GM23338 (cell line): ENCODE data around the gene CPEB3.

Source experiments
- CREB1 ChIP-seq: fragments of 250-450 bp; sonication (Bioruptor Pico); IDR thresholded peaks from 2 replicates; pipeline ENCODE4 v1.5.0; 2020; ENCODE audit warnings: low read depth, mild to moderate bottlenecking, moderate library complexity
- EZH2 ChIP-seq: fragments of 200-600 bp; sonication (generic); IDR thresholded peaks from one replicate; pipeline ENCODE4 v1.8.0; 2017; ENCODE audit warnings: antibody characterized with exemption, mild to moderate bottlenecking, low read depth; ENCODE audit not compliant: unreplicated experiment
- EZH2phosphoT487 ChIP-seq: fragments of 200-600 bp; sonication (generic); IDR thresholded peaks from one replicate; pipeline ENCODE4 v1.8.1; 2018; ENCODE audit warnings: antibody characterized with exemption; ENCODE audit not compliant: unreplicated experiment
- JUNB ChIP-seq: IDR thresholded peaks from one replicate; pipeline ENCODE4 v1.6.1; 2016; ENCODE audit warnings: antibody characterized with exemption; ENCODE audit not compliant: unreplicated experiment
- NANOG ChIP-seq: IDR thresholded peaks from 2 replicates; pipeline ENCODE4 v1.6.1; 2016; ENCODE audit warnings: antibody characterized with exemption, borderline replicate concordance
- POLR2AphosphoS5 ChIP-seq: IDR thresholded peaks from 2 replicates; pipeline ENCODE4 v1.6.1; 2016; ENCODE audit warnings: antibody characterized with exemption, low read depth
- STAT1 ChIP-seq: IDR thresholded peaks from one replicate; pipeline ENCODE4 v1.6.1; 2016; ENCODE audit warnings: antibody characterized with exemption; ENCODE audit not compliant: unreplicated experiment
- ZNF114 ChIP-seq: fragments of 250-450 bp; sonication (Bioruptor Pico); IDR thresholded peaks from 2 replicates; pipeline ENCODE4 v1.5.0; 2020; ENCODE audit warnings: mild to moderate bottlenecking, moderate library complexity
- ZNF331 ChIP-seq: fragments of 250-450 bp; sonication (Bioruptor Pico); IDR thresholded peaks from 2 replicates; pipeline ENCODE4 v1.5.0; 2020; ENCODE audit warnings: low read depth, mild to moderate bottlenecking, moderate library complexity
- TF ChIP-seq, protein P1 (sequence below), 2 experiments: fragments of 200-600 bp in 1 of 2; sonication (generic) in 1 of 2; conservative IDR thresholded peaks; 2 replicates each; pipeline versions ENCODE4 v1.5.1 to v1.6.1; 2016 to 2017; ENCODE audit warnings: antibody characterized with exemption in 2 of 2, low read depth in 2 of 2, mild to moderate bottlenecking in 2 of 2, moderate library complexity in 1 of 2
- TF ChIP-seq, protein P2 (sequence below): IDR thresholded peaks from one replicate; pipeline ENCODE4 v1.6.1; 2018; ENCODE audit warnings: antibody characterized with exemption; ENCODE audit not compliant: unreplicated experiment

DNA sequence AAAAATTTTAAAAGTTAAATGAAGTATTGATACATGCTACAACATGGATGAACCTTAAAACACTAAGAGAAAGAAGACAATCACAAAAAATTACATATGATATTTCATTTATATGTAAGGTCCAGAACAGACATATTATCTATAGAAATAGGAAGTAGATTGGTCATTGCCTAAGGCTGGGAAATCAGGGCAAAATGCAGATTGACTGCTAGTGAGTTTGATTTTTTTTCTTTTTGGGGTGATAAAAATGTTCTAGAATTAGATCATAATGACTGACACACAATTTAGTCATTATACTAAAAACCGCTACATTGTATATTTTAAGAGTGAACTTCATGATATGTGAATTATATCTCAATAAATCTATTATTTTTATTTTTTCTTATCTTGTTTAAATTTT is 88.3 kb downstream of the CPEB3 start:
- TF ChIP-seq, protein P1, sequence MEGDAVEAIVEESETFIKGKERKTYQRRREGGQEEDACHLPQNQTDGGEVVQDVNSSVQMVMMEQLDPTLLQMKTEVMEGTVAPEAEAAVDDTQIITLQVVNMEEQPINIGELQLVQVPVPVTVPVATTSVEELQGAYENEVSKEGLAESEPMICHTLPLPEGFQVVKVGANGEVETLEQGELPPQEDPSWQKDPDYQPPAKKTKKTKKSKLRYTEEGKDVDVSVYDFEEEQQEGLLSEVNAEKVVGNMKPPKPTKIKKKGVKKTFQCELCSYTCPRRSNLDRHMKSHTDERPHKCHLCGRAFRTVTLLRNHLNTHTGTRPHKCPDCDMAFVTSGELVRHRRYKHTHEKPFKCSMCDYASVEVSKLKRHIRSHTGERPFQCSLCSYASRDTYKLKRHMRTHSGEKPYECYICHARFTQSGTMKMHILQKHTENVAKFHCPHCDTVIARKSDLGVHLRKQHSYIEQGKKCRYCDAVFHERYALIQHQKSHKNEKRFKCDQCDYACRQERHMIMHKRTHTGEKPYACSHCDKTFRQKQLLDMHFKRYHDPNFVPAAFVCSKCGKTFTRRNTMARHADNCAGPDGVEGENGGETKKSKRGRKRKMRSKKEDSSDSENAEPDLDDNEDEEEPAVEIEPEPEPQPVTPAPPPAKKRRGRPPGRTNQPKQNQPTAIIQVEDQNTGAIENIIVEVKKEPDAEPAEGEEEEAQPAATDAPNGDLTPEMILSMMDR (conservative IDR thresholded peaks at IDR 0.05; ENCODE audit: low read depth in 2 of 2) = no peak
- TF ChIP-seq STAT1 (no peak), POLR2AphosphoS5 (no peak), EZH2 (no peak), CREB1 (no peak), EZH2phosphoT487 (no peak), ZNF331 (CRISPR knock-in tag) (no peak), ZNF114 (CRISPR knock-in tag) (no peak), JUNB (no peak), NANOG (no peak)
- TF ChIP-seq, protein P2, sequence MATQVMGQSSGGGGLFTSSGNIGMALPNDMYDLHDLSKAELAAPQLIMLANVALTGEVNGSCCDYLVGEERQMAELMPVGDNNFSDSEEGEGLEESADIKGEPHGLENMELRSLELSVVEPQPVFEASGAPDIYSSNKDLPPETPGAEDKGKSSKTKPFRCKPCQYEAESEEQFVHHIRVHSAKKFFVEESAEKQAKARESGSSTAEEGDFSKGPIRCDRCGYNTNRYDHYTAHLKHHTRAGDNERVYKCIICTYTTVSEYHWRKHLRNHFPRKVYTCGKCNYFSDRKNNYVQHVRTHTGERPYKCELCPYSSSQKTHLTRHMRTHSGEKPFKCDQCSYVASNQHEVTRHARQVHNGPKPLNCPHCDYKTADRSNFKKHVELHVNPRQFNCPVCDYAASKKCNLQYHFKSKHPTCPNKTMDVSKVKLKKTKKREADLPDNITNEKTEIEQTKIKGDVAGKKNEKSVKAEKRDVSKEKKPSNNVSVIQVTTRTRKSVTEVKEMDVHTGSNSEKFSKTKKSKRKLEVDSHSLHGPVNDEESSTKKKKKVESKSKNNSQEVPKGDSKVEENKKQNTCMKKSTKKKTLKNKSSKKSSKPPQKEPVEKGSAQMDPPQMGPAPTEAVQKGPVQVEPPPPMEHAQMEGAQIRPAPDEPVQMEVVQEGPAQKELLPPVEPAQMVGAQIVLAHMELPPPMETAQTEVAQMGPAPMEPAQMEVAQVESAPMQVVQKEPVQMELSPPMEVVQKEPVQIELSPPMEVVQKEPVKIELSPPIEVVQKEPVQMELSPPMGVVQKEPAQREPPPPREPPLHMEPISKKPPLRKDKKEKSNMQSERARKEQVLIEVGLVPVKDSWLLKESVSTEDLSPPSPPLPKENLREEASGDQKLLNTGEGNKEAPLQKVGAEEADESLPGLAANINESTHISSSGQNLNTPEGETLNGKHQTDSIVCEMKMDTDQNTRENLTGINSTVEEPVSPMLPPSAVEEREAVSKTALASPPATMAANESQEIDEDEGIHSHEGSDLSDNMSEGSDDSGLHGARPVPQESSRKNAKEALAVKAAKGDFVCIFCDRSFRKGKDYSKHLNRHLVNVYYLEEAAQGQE = no peak
